MM.1S (cell line): ENCODE results near the gene PLCXD1.

Source experiments
- DNase-seq: peaks from one replicate; pipeline ENCODE4 v3.0.0-alpha.2; 2015
- H2AFZ ChIP-seq: fragments of 300-600 bp; sonication (generic); 2 replicates; pipeline ENCODE4 v1.6.0; 2016; ENCODE audit warnings: antibody characterized with exemption, low read length
- H3F3A ChIP-seq: fragments of 300-600 bp; sonication (generic); 2 replicates; pipeline ENCODE4 v1.6.1; 2016; ENCODE audit warnings: mild to moderate bottlenecking, antibody characterized with exemption, low read length, moderate library complexity, mixed read lengths; ENCODE audit not compliant: insufficient read depth
- H3K27ac ChIP-seq: fragments of 300-600 bp; sonication (generic); 2 replicates; pipeline ENCODE4 v1.5.1; 2016; ENCODE audit warnings: mild to moderate bottlenecking, low read length
- H3K27me3 ChIP-seq: fragments of 300-600 bp; sonication (generic); replicated peaks from 2 replicates; pipeline ENCODE4 v1.6.0; 2016; ENCODE audit warnings: low read length; ENCODE audit not compliant: insufficient read depth
- H3K36me3 ChIP-seq: fragments of 300-600 bp; sonication (generic); replicated peaks from 2 replicates; pipeline ENCODE4 v1.6.1; 2016; ENCODE audit warnings: mild to moderate bottlenecking, low read length, mixed read lengths; ENCODE audit not compliant: insufficient read depth
- H3K4me1 ChIP-seq: fragments of 300-600 bp; sonication (generic); 2 replicates; pipeline ENCODE4 v1.6.1; 2016; ENCODE audit warnings: low read length, mixed read lengths
- H3K4me2 ChIP-seq: fragments of 300-600 bp; sonication (generic); 2 replicates; pipeline ENCODE4 v1.6.0; 2016; ENCODE audit warnings: low read depth, low read length
- H3K4me3 ChIP-seq: fragments of 300-600 bp; sonication (generic); 2 replicates; pipeline ENCODE4 v1.5.1; 2016; ENCODE audit warnings: low read length, mixed read lengths
- H3K79me2 ChIP-seq: fragments of 300-600 bp; sonication (generic); 2 replicates; pipeline ENCODE4 v1.6.1; 2016; ENCODE audit warnings: mixed run types, low read length, mixed read lengths
- H3K9ac ChIP-seq: fragments of 300-600 bp; sonication (generic); 2 replicates; pipeline ENCODE4 v1.6.1; 2016; ENCODE audit warnings: low read length, mixed read lengths
- H3K9me2 ChIP-seq: fragments of 300-600 bp; sonication (generic); replicated peaks from 2 replicates; pipeline ENCODE4 v1.6.1; 2016; ENCODE audit warnings: mild to moderate bottlenecking, low read length, mixed read lengths; ENCODE audit not compliant: insufficient read depth
- H3K9me3 ChIP-seq: fragments of 300-600 bp; sonication (generic); replicated peaks from 2 replicates; pipeline ENCODE4 v1.6.1; 2016; ENCODE audit warnings: mild to moderate bottlenecking, low read length, mixed read lengths; ENCODE audit not compliant: insufficient read depth
- H4K20me1 ChIP-seq: fragments of 300-600 bp; sonication (generic); 2 replicates; pipeline ENCODE4 v1.6.1; 2016; ENCODE audit warnings: mild to moderate bottlenecking, low read length, moderate library complexity, mixed read lengths; ENCODE audit not compliant: insufficient read depth
- CTCF ChIP-seq: fragments of 300-600 bp; sonication (generic); IDR thresholded peaks from 2 replicates; pipeline ENCODE4 v1.5.1; 2016; ENCODE audit warnings: antibody characterized with exemption, low read length, mixed read lengths
- EZH2 ChIP-seq: fragments of 300-600 bp; sonication (generic); optimal IDR thresholded peaks from 2 replicates; pipeline ENCODE3; 2017; ENCODE audit warnings: low read depth, mild to moderate bottlenecking, antibody characterized with exemption, low read length, mixed read lengths
- EZH2phosphoT487 ChIP-seq: fragments of 300-600 bp; sonication (generic); IDR thresholded peaks from 2 replicates; pipeline ENCODE4 v1.6.1; 2018; ENCODE audit warnings: antibody characterized with exemption, low read length

The PLCXD1 gene

DNA sequence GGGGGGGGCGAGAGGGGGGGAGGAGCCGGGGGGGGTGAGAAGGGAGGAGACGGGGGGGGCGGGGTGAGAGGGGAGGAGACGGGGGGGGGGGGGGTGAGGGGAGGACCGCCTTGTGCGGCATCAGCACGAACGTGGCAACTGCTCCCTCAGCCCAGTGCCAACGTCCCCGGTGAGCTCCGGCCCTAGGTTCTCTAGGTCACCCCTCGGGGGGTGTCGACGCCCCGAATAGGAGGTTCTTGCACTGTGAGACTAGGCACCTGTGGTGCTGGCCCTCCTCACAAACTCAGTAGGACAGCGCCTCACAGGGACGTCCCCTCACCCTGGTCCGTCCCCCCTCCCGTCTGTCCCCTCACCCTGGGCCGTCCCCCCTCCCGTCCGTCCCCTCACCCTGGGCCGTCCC lies 58.9 kb downstream of the PLCXD1 start:
- Histone ChIP-seq H3K4me2 (no peak overlapping the region), H3K27ac (no peak overlapping the region), H3K36me3 (no peaks in the 10 kb centered on the region), H3K9me3 (no peaks in the 10 kb centered on the region), H3K27me3 (no peaks in the 10 kb centered on the region), H3K4me1 (no peaks in the 10 kb centered on the region), H3K9ac (no peak overlapping the region), H3K9me2 (no peaks in the 10 kb centered on the region), H2AFZ (no peak overlapping the region), H4K20me1 (no peaks in the 10 kb centered on the region), H3K79me2 (no peaks in the 10 kb centered on the region), H3K4me3 (no peak overlapping the region), H3F3A (no peaks in the 10 kb centered on the region)
- no peak for DNase-seq
- no peak for TF ChIP-seq EZH2phosphoT487
- TF ChIP-seq EZH2, result no peak
- TF ChIP-seq CTCF, result no peak

- TF ChIP-seq EZH2phosphoT487 (no peak), CTCF (no peak), EZH2 (no peak)
- H2AFZ ChIP-seq, result no peak overlapping the region
- H3K27ac ChIP-seq, result no peak overlapping the region
- no peaks in the 10 kb centered on the region for H3F3A ChIP-seq
- H3K4me2 ChIP-seq, result no peak overlapping the region
- no peaks in the 10 kb centered on the region for H4K20me1 ChIP-seq
- H3K27me3 ChIP-seq, result no peaks in the 10 kb centered on the region
- H3K79me2 ChIP-seq, result no peaks in the 10 kb centered on the region
- no peaks in the 10 kb centered on the region for H3K9me3 ChIP-seq
- no peaks in the 10 kb centered on the region for H3K36me3 ChIP-seq
- H3K4me3 ChIP-seq, result no peak overlapping the region
- H3K9ac ChIP-seq, result no peak overlapping the region
- no peaks in the 10 kb centered on the region for H3K4me1 ChIP-seq
- no peaks in the 10 kb centered on the region for H3K9me2 ChIP-seq
- no peak for DNase-seq
Measured at GRCh38 chrX:340641-341423, 59.7 kb downstream of the PLCXD1 start.

DNA sequence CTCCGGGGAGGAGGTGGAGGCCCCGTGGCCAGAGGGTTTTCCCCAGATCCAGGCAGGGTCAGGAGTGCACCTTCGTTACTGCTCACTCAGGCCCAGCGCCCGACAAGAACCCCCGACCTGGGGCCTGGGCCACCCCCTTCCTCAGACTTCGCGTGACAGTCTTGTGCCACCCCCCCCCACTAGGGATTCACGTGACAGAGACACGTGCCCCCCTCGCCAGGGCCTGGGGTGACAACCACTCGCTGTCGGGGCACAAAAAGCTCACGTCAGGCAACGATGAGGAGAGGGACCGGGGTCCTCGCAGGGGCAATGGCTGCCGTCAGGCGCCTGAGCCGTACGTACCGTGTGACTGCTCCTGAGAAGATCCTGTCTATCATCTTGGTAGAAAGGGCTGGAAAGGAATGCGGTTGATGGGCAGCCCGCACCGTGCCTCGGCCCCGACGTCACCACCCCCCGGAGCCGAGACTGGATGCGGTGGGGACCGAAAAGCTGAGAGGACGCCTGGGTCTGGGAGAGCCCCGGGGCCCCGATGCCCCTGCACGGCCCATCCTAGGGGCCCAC lies 60.4 kb downstream of the PLCXD1 start:
- Histone ChIP-seq H3K9ac (no peak overlapping the region), H3K9me3 (no peaks in the 10 kb centered on the region), H3K36me3 (no peaks in the 10 kb centered on the region), H3K27me3 (no peaks in the 10 kb centered on the region), H3K4me3 (no peak overlapping the region), H3K79me2 (no peaks in the 10 kb centered on the region), H4K20me1 (no peaks in the 10 kb centered on the region), H3K9me2 (no peaks in the 10 kb centered on the region), H3F3A (no peaks in the 10 kb centered on the region), H3K27ac (no peak overlapping the region), H3K4me2 (no peak overlapping the region), H3K4me1 (no peaks in the 10 kb centered on the region), H2AFZ (no peak overlapping the region)
- TF ChIP-seq CTCF, result no peak
- no peak for TF ChIP-seq EZH2phosphoT487
- no peak for TF ChIP-seq EZH2
- no peak for DNase-seq
